HCT116 (cell line): Measurements from ENCODE around the gene HCN3. TPM values are rescaled to one million over a fixed set of nuclear protein-coding genes. Genes with fewer than 3 reads are reported as not detected.

Experiments
- ATAC-seq: fragments of 200-7000 bp; cut with Tn5 transposase; 2 replicates; pipeline ENCODE4 v1.9.1; 2020; ENCODE audit warnings: mild to moderate bottlenecking, moderate library complexity
- Bru-seq: library from RNA; stranded (reverse); fragments of 400-500 nt; gene quantifications from one replicate; lab custom pipeline; 2021; lab: Mats Ljungman, UMichigan
- BruChase-seq, 2 experiments: library from RNA; stranded (reverse); fragments of 400-500 nt; gene quantifications; one replicate each; lab custom pipeline; 2021; lab: Mats Ljungman, UMichigan
- BruUV-seq: library from RNA; stranded (reverse); fragments of 400-500 nt; replicated peaks from 2 replicates; lab custom pipeline; 2021; lab: Mats Ljungman, UMichigan
- CTCF ChIA-PET: fragments of 300-600 bp; sonication (Branson Sonifier 250); formaldehyde crosslinking; loops from one replicate; lab custom pipeline; 2021; ENCODE audit warnings: antibody characterized with exemption; lab: Charles Lee
- POLR2A ChIA-PET: fragments of 300-600, 350-600 bp; sonication (Branson Sonifier 250); formaldehyde crosslinking; loops from one replicate; lab custom pipeline; 2021; ENCODE audit warnings: antibody characterized with exemption; lab: Charles Lee
- RAD21 ChIA-PET, 2 experiments: fragments of 300-600 bp; sonication (Branson Sonifier 250); formaldehyde crosslinking; loops; one replicate each; lab custom pipeline; 2023; ENCODE audit warnings: low total read pairs in 2 of 2; ENCODE audit not compliant: uncharacterized antibody in 2 of 2, unreplicated experiment in 2 of 2, low non-redundant PET in 1 of 2; lab: Charles Lee
- DNase-seq: peaks from one replicate; pipeline ENCODE4 v3.0.0-alpha.2; 2010; ENCODE audit warnings: low read depth, low spot score
- H2AFZ ChIP-seq: fragments of 200-600 bp; shearing (Covaris generic), sonication (generic); 2 replicates; pipeline ENCODE4 v1.6.1; 2017; ENCODE audit warnings: low read depth, mixed run types, mixed read lengths, antibody characterized with exemption, low read length; ENCODE audit not compliant: poor library complexity, severe bottlenecking
- H3K27ac ChIP-seq: 2 replicates; pipeline ENCODE4 v1.5.1; 2012; ENCODE audit warnings: low read depth, low read length
- H3K27me3 ChIP-seq: fragments of 200-600 bp; sonication (generic); 2 replicates; pipeline ENCODE4 v1.6.1; 2016; ENCODE audit warnings: mixed run types, low read length, mixed read lengths; ENCODE audit not compliant: insufficient read depth
- H3K36me3 ChIP-seq, 2 experiments: fragments of 200-500 bp in 1 of 2; fragments of 200-600 bp in 1 of 2; sonication (Bioruptor generic) in 1 of 2; sonication (generic) in 1 of 2; 2 replicates each; pipeline versions ENCODE4 v1.5.1 to v1.6.1; 2014 to 2016; ENCODE audit warnings: low read length in 2 of 2, inconsistent platforms in 1 of 2, mixed read lengths in 1 of 2, mixed run types in 1 of 2; ENCODE audit not compliant: insufficient read depth in 2 of 2, control insufficient read depth in 1 of 2
- H3K4me1 ChIP-seq, 2 experiments: fragments of 200-600 bp in 1 of 2; sonication (generic) in 1 of 2; 2 replicates each; pipeline versions ENCODE4 v1.5.1 to v1.6.1; 2012 to 2017; ENCODE audit warnings: low read length in 2 of 2, inconsistent platforms in 1 of 2, mild to moderate bottlenecking in 1 of 2, mixed read lengths in 1 of 2, mixed run types in 1 of 2, moderate library complexity in 1 of 2; ENCODE audit not compliant: insufficient read depth in 2 of 2, control insufficient read depth in 1 of 2
- H3K4me2 ChIP-seq: fragments of 200-600 bp; sonication (generic); 2 replicates; pipeline ENCODE4 v1.6.1; 2017; ENCODE audit warnings: mixed run types, low read length, mixed read lengths
- H3K4me3 ChIP-seq, 2 experiments: fragments of 200-600 bp in 1 of 2; sonication (generic) in 1 of 2; replicated peaks in 1 of 2; 2 replicates each; pipeline ENCODE4 v1.5.1; 2011 to 2016; ENCODE audit warnings: low read length in 2 of 2, control low read depth in 1 of 2, low read depth in 1 of 2, mild to moderate bottlenecking in 1 of 2, mixed read lengths in 1 of 2, mixed run types in 1 of 2
- H3K79me2 ChIP-seq: fragments of 200-600 bp; sonication (generic); 2 replicates; pipeline ENCODE4 v1.6.1; 2017; ENCODE audit warnings: mild to moderate bottlenecking, mixed run types, low read length, moderate library complexity, mixed read lengths; ENCODE audit not compliant: insufficient read depth
- H3K9ac ChIP-seq: fragments of 200-600 bp; sonication (generic); 2 replicates; pipeline ENCODE4 v1.6.1; 2016; ENCODE audit warnings: low read length, mixed read lengths
- H3K9me2 ChIP-seq: fragments of 200-600 bp; sonication (generic), shearing (Covaris generic); 2 replicates; pipeline ENCODE4 v1.6.1; 2017; ENCODE audit warnings: mixed run types, mild to moderate bottlenecking, moderate library complexity; ENCODE audit not compliant: insufficient read depth
- H3K9me3 ChIP-seq, 2 experiments: fragments of 200-500 bp in 1 of 2; fragments of 200-600 bp in 1 of 2; sonication (Bioruptor generic) in 1 of 2; sonication (generic) in 1 of 2; 2 replicates each; pipeline ENCODE4 v1.6.1; 2014 to 2017; ENCODE audit warnings: low read length in 2 of 2, mixed read lengths in 2 of 2, inconsistent platforms in 1 of 2, low read depth in 1 of 2, mild to moderate bottlenecking in 1 of 2, mixed run types in 1 of 2, moderate library complexity in 1 of 2; ENCODE audit not compliant: control insufficient read depth in 1 of 2, insufficient read depth in 1 of 2
- H4K20me1 ChIP-seq: fragments of 200-600 bp; sonication (generic), shearing (Covaris generic); 2 replicates; pipeline ENCODE4 v1.6.1; 2017; ENCODE audit warnings: mixed run types, mild to moderate bottlenecking, moderate library complexity; ENCODE audit not compliant: insufficient read depth
- CBX3 ChIP-seq: IDR thresholded peaks from 2 replicates; pipeline ENCODE4 v1.6.1; 2012; ENCODE audit warnings: low read depth
- CEBPB ChIP-seq: IDR thresholded peaks from 2 replicates; pipeline ENCODE4 v1.6.1; 2012; ENCODE audit warnings: low read depth
- CTCF ChIP-seq, 3 experiments: fragments of 200-600 bp in 1 of 3; sonication (generic) in 1 of 3; IDR thresholded peaks in 2 of 3; conservative IDR thresholded peaks in 1 of 3; 2 replicates each; pipeline ENCODE4 v1.5.1; 2012 to 2017; ENCODE audit warnings: low read depth in 2 of 3, low read length in 2 of 3, antibody characterized with exemption in 1 of 3, borderline replicate concordance in 1 of 3, control low read depth in 1 of 3, mild to moderate bottlenecking in 1 of 3, mixed read lengths in 1 of 3, mixed run types in 1 of 3, moderate library complexity in 1 of 3; ENCODE audit not compliant: insufficient read depth in 1 of 3
- EGR1 ChIP-seq: IDR thresholded peaks from 2 replicates; pipeline ENCODE4 v1.6.1; 2012; ENCODE audit warnings: low read depth
- ELF1 ChIP-seq: IDR thresholded peaks from 2 replicates; pipeline ENCODE4 v1.6.1; 2012; ENCODE audit warnings: low read depth, borderline replicate concordance
- MAX ChIP-seq: IDR thresholded peaks from 2 replicates; pipeline ENCODE4 v1.6.1; 2012
- SIN3A ChIP-seq: IDR thresholded peaks from 2 replicates; pipeline ENCODE4 v1.6.1; 2012; ENCODE audit warnings: low read depth
- SP1 ChIP-seq: IDR thresholded peaks from 2 replicates; pipeline ENCODE4 v1.6.1; 2012; ENCODE audit warnings: low read depth
- TCF7L2 ChIP-seq: IDR thresholded peaks from 2 replicates; pipeline ENCODE4 v1.7.0; 2011; ENCODE audit warnings: borderline replicate concordance, inconsistent platforms; ENCODE audit not compliant: insufficient read depth, insufficient read length; ENCODE audit errors: extremely low read depth
- ZFX ChIP-seq: fragments of 450-650 bp; IDR thresholded peaks from 2 replicates; pipeline ENCODE4 v1.6.1; 2017
- intact Hi-C: fragments of 100-400 bp; cut with micrococcal nuclease; formaldehyde crosslinking; loops from 2 replicates; pipeline ENCODE4 v1.10.0; 2022
- long read RNA-seq: library from polyadenylated mRNA; unstranded; transcript quantifications from one replicate; pipeline ENCODE4 v2.0.0, GENCODE V29; 2021; ENCODE audit not compliant: unreplicated experiment
- polyA plus RNA-seq: library from polyadenylated mRNA; unstranded; fragments of >200 nt; gene quantifications from 2 replicates; pipeline ENCODE4 v1.2.1, GENCODE V29; 2012; ENCODE audit warnings: missing spikeins
- total RNA-seq: library from RNA; stranded (reverse); gene quantifications from one replicate; pipeline ENCODE4 v1.2.1, GENCODE V29; 2021; ENCODE audit not compliant: unreplicated experiment

The HCN3 gene
- total RNA-seq, result 8.5 TPM
- polyA plus RNA-seq, result 6.3 TPM in 2 replicates
- Bru-seq, nascent RNA, result percentile 40 among the genes with signal in this experiment
- percentile 44 among the genes with signal in this experiment for BruChase-seq, experiment 1, labeled RNA remaining after a 6-hour chase
- BruChase-seq, experiment 2, labeled RNA remaining after a 2-hour chase, result percentile 55 among the genes with signal in this experiment
- long read RNA-seq, partial matches to known transcripts, result 2 of 11 reads
- long read RNA-seq, other reads (novel, unspliced or antisense), result 8 of 11 reads

- Histone ChIP-seq H4K20me1 (no peaks in the 10 kb centered on the region), H3K27me3 (no peaks in the 10 kb centered on the region), H3K79me2 (peaks cover 13% of the 10 kb centered on the region), H2AFZ (peak within 1 kb of the TSS; percentile 65), H3K4me3 (peak within 1 kb of the TSS; percentile 76 to 85), H3K4me2 (peak within 1 kb of the TSS; percentile 100), H3K9me2 (no peaks in the 10 kb centered on the region), H3K27ac (peak within 1 kb of the TSS; percentile 63), H3K36me3 (no peaks in the 10 kb centered on the region), H3K4me1 (peaks cover 10 to 33% of the 10 kb centered on the region in 2 experiments), H3K9me3 (no peaks in the 10 kb centered on the region), H3K9ac (peak within 1 kb of the TSS; percentile 67)
- DNase-seq (peak; percentile 94), ATAC-seq (peak; percentile 71)
- ChIA-PET CTCF (interaction anchor here (0.6 to 1.1 kb wide), 7 partner anchors 25 to 991 kb away, joined by 3 to 6 read pairs (median 4); no protein-coding TSS in a partner anchor), RAD21 (interaction anchor here in 1 of 2 experiments (0.6 to 0.8 kb wide), 3 partner anchors 9 to 360 kb away, joined by 3 to 8 read pairs (median 4); partner anchors contain the start of gene FDPS), POLR2A (interaction anchor here (1.0 kb wide), 1 partner anchor 30 kb away, joined by 5 read pairs; no protein-coding TSS in a partner anchor)
- BruUV-seq, result TSS peak; percentile 42
- TF ChIP-seq CTCF (IDR thresholded peaks at IDR 0.05 in 2 of 3, conservative IDR thresholded peaks at IDR 0.05 in 1 of 3; ENCODE audit: borderline replicate concordance in 1 of 3, insufficient read depth in 1 of 3, low read depth in 2 of 3, low read length in 2 of 3) (peak; percentile 27 to 60 (median 46); a peak in 5 of 6 replicates), TCF7L2 (peak; percentile 34), SP1 (peak; percentile 56; the same call in 1 of the 2 replicates), MAX (peak; percentile 86), CBX3 (peak; percentile 62; the same call in 1 of the 2 replicates), ZFX (peak; percentile 17; the same call in 1 of the 2 replicates), EGR1 (0 out of 2 replicates have a peak, but pooled peaks have one; percentile 40), SIN3A (0 out of 2 replicates have a peak, but pooled peaks have one; percentile 18), CEBPB (no peak), ELF1 (no peak)
- intact Hi-C loops, result loop anchor here (1.0 to 5.0 kb wide), 2 partner anchors 46 to 225 kb away; no protein-coding TSS in a partner anchor
These were observed at the start of gene HCN3 for GRCh38 chr1:155277070-155277901. TSS of gene HCN3 (plus strand) at chr1:155277463. CDS start at chr1:155277591, 128 bp downstream.
